ENCODE data around the gene ALAS2.
"Not testable (repeated sequence)": the region's sequence is repeated elsewhere in the genome, so short reads cannot be mapped to it uniquely, and the experiment has no call there.

Gene ALAS2

GRCh38 chrX:54992911-54993622 lies 37.7 kb downstream of the ALAS2 start:
- TF ChIP-seq CTCF (IDR thresholded peaks at IDR 0.05; ENCODE audit: insufficient read depth, low read depth, low read length, missing control alignments) = no peak
- DNase-seq (ENCODE audit: low read depth) = no peak
- H3K4me3 ChIP-seq (ENCODE audit: low read length) = no peak overlapping the region

- no peak for DNase-seq (ENCODE audit: low read depth)
- H3K4me3 ChIP-seq (ENCODE audit: low read length) = no peak overlapping the region
- no peak for TF ChIP-seq CTCF (IDR thresholded peaks at IDR 0.05; ENCODE audit: insufficient read depth, low read depth, low read length, missing control alignments)
These were observed 39.1 kb downstream of the ALAS2 start for GRCh38 chrX:54991706-54992105.

- not testable (repeated sequence) for DNase-seq (ENCODE audit: low read depth); H3K4me3 ChIP-seq (ENCODE audit: low read length)
These were observed 47.5 kb downstream of the ALAS2 start for GRCh38 chrX:54983306-54983705.

- TF ChIP-seq CTCF (IDR thresholded peaks at IDR 0.05; ENCODE audit: insufficient read depth, low read depth, low read length, missing control alignments) = no peak
- DNase-seq (ENCODE audit: low read depth) = no peak
- H3K4me3 ChIP-seq (ENCODE audit: low read length) = no peak overlapping the region
These were observed 50.4 kb downstream of the ALAS2 start for GRCh38 chrX:54980334-54980733.

GRCh38 chrX:54979432-54979831 lies 51.3 kb downstream of the ALAS2 start:
- no peak for DNase-seq (ENCODE audit: low read depth)
- no peak overlapping the region for H3K4me3 ChIP-seq (ENCODE audit: low read length)

DNA sequence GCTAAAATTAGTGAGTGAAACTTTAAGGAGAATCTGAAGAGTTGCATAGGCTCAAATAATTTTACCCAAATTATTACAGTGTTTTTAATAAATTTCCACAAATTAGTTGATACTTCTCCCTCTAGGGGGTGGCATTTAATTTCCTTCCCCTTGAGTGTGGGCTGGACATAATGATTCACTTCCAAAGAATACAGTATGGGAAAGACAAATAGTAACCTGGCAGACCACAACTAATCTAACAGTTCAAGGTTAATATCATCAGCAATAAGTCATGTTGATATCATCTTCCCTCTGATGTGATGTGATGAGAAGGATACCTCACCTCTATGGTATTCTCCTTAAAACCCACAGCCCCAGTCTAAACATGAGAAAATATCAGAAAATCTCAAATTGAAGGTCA lies 52.3 kb downstream of the ALAS2 start:
- peak; percentile 59 for DNase-seq (ENCODE audit: low read depth)
- no peak for TF ChIP-seq CTCF (IDR thresholded peaks at IDR 0.05; ENCODE audit: insufficient read depth, low read depth, low read length, missing control alignments)
- H3K4me3 ChIP-seq (ENCODE audit: low read length) = no peak overlapping the region

More at GRCh38 chrX:54979432-54979831, 51.3 kb downstream of the ALAS2 start:
- no peak for TF ChIP-seq CTCF (IDR thresholded peaks at IDR 0.05; ENCODE audit: insufficient read depth, low read depth, low read length, missing control alignments)

DNA sequence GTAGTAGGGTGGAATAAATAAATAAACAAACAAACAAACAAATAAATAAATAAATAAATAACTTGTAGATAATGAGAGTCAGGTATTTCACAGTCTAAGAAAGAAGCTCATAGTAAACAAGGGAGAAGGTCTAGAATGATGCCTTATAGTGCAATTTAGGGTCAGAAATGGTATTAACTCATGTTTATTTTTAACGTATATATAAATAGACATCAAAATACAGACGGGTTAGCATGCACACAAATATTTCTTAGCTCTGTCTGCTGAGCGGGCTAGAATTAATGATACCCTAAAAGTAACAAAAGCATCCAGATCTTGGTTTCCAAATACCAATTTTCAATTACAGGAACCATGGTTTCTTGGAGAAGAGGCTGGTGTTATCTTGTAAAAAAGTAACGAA lies 53.4 kb downstream of the ALAS2 start:
- no peak for TF ChIP-seq CTCF (IDR thresholded peaks at IDR 0.05; ENCODE audit: insufficient read depth, low read depth, low read length, missing control alignments)
- no peak for DNase-seq (ENCODE audit: low read depth)
- no peak overlapping the region for H3K4me3 ChIP-seq (ENCODE audit: low read length)
